Lung microvascular endothelial cell (primary cell): Measurements from ENCODE around the gene SCNN1B. TPM values are rescaled to one million over a fixed set of nuclear protein-coding genes. Genes with fewer than 3 reads are reported as not detected.
"Not testable (repeated sequence)": the region's sequence is repeated elsewhere in the genome, so short reads cannot be mapped to it uniquely, and the experiment has no call there.

Experiments
- DNase-seq, 2 donors: peaks; one replicate each; pipeline versions ENCODE4 v3.0.0 to v3.0.0-alpha.2; 2010; ENCODE audit warnings: low read depth in 2 of 2
- total RNA-seq: library from RNA; depleted of rRNA; stranded (reverse); fragments of >200 nt; gene quantifications from 2 replicates; pipeline ENCODE4 v1.2.1, GENCODE V29; 2014

SCNN1B gene
- total RNA-seq, 1 donor from 2014 or later = 18.8 TPM

GRCh38 chr16:23288726-23289512, 13.2 kb upstream of the SCNN1B start:
- DNase-seq = no peak

- DNase-seq = no peak
Observed at GRCh38 chr16:23290189-23291062, 11.7 kb upstream of the SCNN1B start.

- no peak for DNase-seq
Observed at GRCh38 chr16:23293016-23293415, 9.1 kb upstream of the SCNN1B start.

GRCh38 chr16:23294260-23294659, 7.8 kb upstream of the SCNN1B start:
- DNase-seq = no peak

- no peak for DNase-seq
Observed at GRCh38 chr16:23296994-23297393, 5.1 kb upstream of the SCNN1B start.

GRCh38 chr16:23298290-23298915, 3.7 kb upstream of the SCNN1B start:
- DNase-seq = no peak

GRCh38 chr16:23299815-23300214, 2.3 kb upstream of the SCNN1B start:
- not testable (repeated sequence) for DNase-seq

- no peak for DNase-seq
Observed at GRCh38 chr16:23301251-23302044, 654 bp upstream of the SCNN1B start.

- no peak for DNase-seq
Observed at GRCh38 chr16:23303685-23304084, 1.6 kb downstream of the SCNN1B start.

GRCh38 chr16:23304620-23305019, 2.5 kb downstream of the SCNN1B start:
- DNase-seq = no peak

- DNase-seq = no peak
Observed at GRCh38 chr16:23306199-23307100, 4.3 kb downstream of the SCNN1B start.

GRCh38 chr16:23310217-23310616, 8.1 kb downstream of the SCNN1B start:
- DNase-seq = no peak

GRCh38 chr16:23310744-23311143, 8.6 kb downstream of the SCNN1B start:
- DNase-seq = no peak

GRCh38 chr16:23316232-23316631, 14.1 kb downstream of the SCNN1B start:
- no peak for DNase-seq

GRCh38 chr16:23316634-23317265, 14.6 kb downstream of the SCNN1B start:
- peak in 1 of 2 donors; percentile 45 for DNase-seq

- no peak for DNase-seq
Observed at GRCh38 chr16:23317266-23317661, 15.2 kb downstream of the SCNN1B start.

- DNase-seq = no peak
Observed at GRCh38 chr16:23317751-23318150, 15.6 kb downstream of the SCNN1B start.

GRCh38 chr16:23318639-23319038, 16.5 kb downstream of the SCNN1B start:
- DNase-seq = no peak

GRCh38 chr16:23319861-23320615, 17.9 kb downstream of the SCNN1B start:
- no peak for DNase-seq
